GM12878 (cell line): ENCODE measurements around the gene MEMO1. TPM values are rescaled to one million over a fixed set of nuclear protein-coding genes. Genes with fewer than 3 reads are reported as not detected.

Experiments
- ATAC-seq: fragments of 200-7000 bp; cut with Tn5 transposase; 3 replicates; pipeline ENCODE4 v1.9.1; 2020; ENCODE audit warnings: mild to moderate bottlenecking, moderate library complexity
- Bru-seq: library from RNA; stranded (reverse); fragments of 400-500 nt; gene quantifications from one replicate; lab custom pipeline; 2021; lab: Mats Ljungman, UMichigan
- BruChase-seq, 2 experiments: library from RNA; stranded (reverse); fragments of 400-500 nt; gene quantifications; one replicate each; lab custom pipeline; 2021; lab: Mats Ljungman, UMichigan
- BruUV-seq: library from RNA; stranded (reverse); fragments of 400-500 nt; replicated peaks from 2 replicates; lab custom pipeline; 2021; lab: Mats Ljungman, UMichigan
- CTCF ChIA-PET: fragments of 300-600 bp; sonication (Branson Sonifier 250); formaldehyde crosslinking; extraction: SDS; loops from one replicate; lab custom pipeline; 2021; ENCODE audit warnings: inconsistent platforms; lab: Yijun Ruan, JAX
- POLR2A ChIA-PET: fragments of 350-600 bp; formaldehyde crosslinking; extraction: SDS; loops from one replicate; lab custom pipeline; 2021; ENCODE audit warnings: inconsistent platforms; lab: Charles Lee
- RAD21 ChIA-PET: fragments of 300-600 bp; sonication (Branson Sonifier 250); formaldehyde crosslinking; loops from one replicate; lab custom pipeline; 2023; ENCODE audit warnings: antibody characterized with exemption; ENCODE audit not compliant: unreplicated experiment; lab: Charles Lee
- SMC1A ChIA-PET: fragments of 300-600 bp; sonication (Branson Sonifier 250); formaldehyde crosslinking; loops from one replicate; lab custom pipeline; 2023; ENCODE audit not compliant: unreplicated experiment, uncharacterized antibody; lab: Charles Lee
- DNase-seq: peaks from one replicate; pipeline ENCODE4 v3.0.0-alpha.2; 2011; ENCODE audit warnings: low read depth, low spot score
- FAIRE-seq: peaks from 3 replicates; lab custom pipeline; 2011; peaks lifted over from hg19 to GRCh38; lab: Jason Lieb, UNC
- H2AFZ ChIP-seq: 2 replicates; pipeline ENCODE4 v1.6.0; 2011; ENCODE audit warnings: low read depth, low read length, control low read depth; ENCODE audit not compliant: control insufficient read depth
- H3K27ac ChIP-seq: 2 replicates; pipeline ENCODE4 v1.5.1; 2011; ENCODE audit warnings: control low read depth; ENCODE audit not compliant: control insufficient read depth, insufficient read depth
- H3K27me3 ChIP-seq, 2 experiments: replicated peaks in 1 of 2; 2 replicates each; pipeline versions ENCODE4 v1.6.0 to v1.6.1; 2011; ENCODE audit warnings: low read length in 1 of 2; ENCODE audit not compliant: control insufficient read depth in 2 of 2, insufficient read depth in 2 of 2
- H3K36me3 ChIP-seq, 2 experiments: 2 replicates each; pipeline ENCODE4 v1.5.1; 2011; ENCODE audit warnings: low read length in 1 of 2; ENCODE audit not compliant: control insufficient read depth in 2 of 2, insufficient read depth in 2 of 2
- H3K4me1 ChIP-seq: 2 replicates; pipeline ENCODE4 v1.6.1; 2011; ENCODE audit warnings: mild to moderate bottlenecking, low read length, moderate library complexity, mixed read lengths; ENCODE audit not compliant: control insufficient read depth, insufficient read depth
- H3K4me2 ChIP-seq: 2 replicates; pipeline ENCODE4 v1.6.0; 2011; ENCODE audit warnings: control low read depth; ENCODE audit not compliant: control insufficient read depth, insufficient read depth
- H3K4me3 ChIP-seq: fragments of 200-600 bp; sonication (generic); 2 replicates; pipeline ENCODE4 v1.5.1; 2016
- H3K79me2 ChIP-seq: 2 replicates; pipeline ENCODE4 v1.6.0; 2011; ENCODE audit warnings: low read length; ENCODE audit not compliant: control insufficient read depth, insufficient read depth
- H3K9ac ChIP-seq: 2 replicates; pipeline ENCODE4 v1.8.0; 2011; ENCODE audit warnings: low read length, control low read depth, mixed read lengths; ENCODE audit not compliant: control insufficient read depth, insufficient read depth
- H3K9me3 ChIP-seq: replicated peaks from 3 replicates; pipeline ENCODE4 v1.5.1; 2011; ENCODE audit warnings: mild to moderate bottlenecking, low read length; ENCODE audit not compliant: control insufficient read depth, insufficient read depth
- H4K20me1 ChIP-seq: 2 replicates; pipeline ENCODE4 v1.6.0; 2011; ENCODE audit not compliant: control insufficient read depth, insufficient read depth
- BCL11A ChIP-seq: IDR thresholded peaks from 2 replicates; pipeline ENCODE4 v1.6.1; 2011; ENCODE audit warnings: low read depth, low read length
- BRCA1 ChIP-seq: IDR thresholded peaks from 2 replicates; pipeline ENCODE4 v1.6.1; 2011; ENCODE audit warnings: low read depth, low read length, improper control_type of control experiment
- CBFB ChIP-seq: IDR thresholded peaks from 2 replicates; pipeline ENCODE4 v1.6.1; 2016; ENCODE audit warnings: antibody characterized with exemption, low read depth
- CEBPB ChIP-seq, 2 experiments: fragments of 150-350 bp in 1 of 2; IDR thresholded peaks; 2 replicates each; pipeline ENCODE4 v1.6.1; 2012 to 2014; ENCODE audit warnings: low read depth in 2 of 2, low read length in 2 of 2, borderline replicate concordance in 1 of 2, inconsistent platforms in 1 of 2
- DPF2 ChIP-seq: fragments of 450-650 bp; IDR thresholded peaks from 2 replicates; pipeline ENCODE4 v1.6.1; 2017; ENCODE audit warnings: mild to moderate bottlenecking
- ESRRA ChIP-seq: IDR thresholded peaks from 2 replicates; pipeline ENCODE4 v1.6.1; 2012; ENCODE audit warnings: mild to moderate bottlenecking, low read length, improper control_type of control experiment
- HDAC2 ChIP-seq: fragments of 200-600 bp; sonication (generic); IDR thresholded peaks from 2 replicates; pipeline ENCODE4 v1.6.1; 2017
- JUNB ChIP-seq: IDR thresholded peaks from 2 replicates; pipeline ENCODE4 v1.6.1; 2016; ENCODE audit warnings: antibody characterized with exemption, mild to moderate bottlenecking
- NFXL1 ChIP-seq: fragments of 450-650 bp; IDR thresholded peaks from 2 replicates; pipeline ENCODE4 v1.6.1; 2017; ENCODE audit warnings: antibody characterized with exemption, mild to moderate bottlenecking, borderline replicate concordance
- POLR2A ChIP-seq: IDR thresholded peaks from 2 replicates; pipeline ENCODE4 v1.6.1; 2011; ENCODE audit warnings: low read depth, mild to moderate bottlenecking, low read length
- SREBF1 ChIP-seq: IDR thresholded peaks from 2 replicates; pipeline ENCODE4 v1.6.1; 2012; ENCODE audit warnings: mild to moderate bottlenecking, low read length
- SREBF2 ChIP-seq: IDR thresholded peaks from 2 replicates; pipeline ENCODE4 v1.6.1; 2012; ENCODE audit warnings: mild to moderate bottlenecking, low read length
- TCF7 ChIP-seq: IDR thresholded peaks from 2 replicates; pipeline ENCODE4 v1.6.1; 2014; ENCODE audit warnings: antibody characterized with exemption, borderline replicate concordance
- ZNF217 ChIP-seq: fragments of 450-650 bp; IDR thresholded peaks from 2 replicates; pipeline ENCODE4 v1.6.1; 2017; ENCODE audit warnings: antibody characterized with exemption, mild to moderate bottlenecking
- WGBS: methylation state at CpG from one replicate; pipeline ENCODE4 v1.1.6; 2016; ENCODE audit warnings: low lambda C conversion rate; ENCODE audit not compliant: insufficient replicate concordance, insufficient coverage; ENCODE audit errors: missing lambda C conversion rate; 5-methylcytosine and 5-hydroxymethylcytosine counted together
- in situ Hi-C: fragments of 300-500 bp; cut with MboI; formaldehyde crosslinking; loops from 9 replicates; pipeline ENCODE4 v1.14.3; 2018; ENCODE audit warnings: mixed read lengths
- intact Hi-C: fragments of 100-400 bp; cut with micrococcal nuclease; formaldehyde crosslinking; loops from one replicate; pipeline ENCODE4 v1.14.2; 2022; ENCODE audit not compliant: unreplicated experiment
- long read RNA-seq, 2 experiments: library from polyadenylated mRNA; unstranded; transcript quantifications; one replicate each; pipeline ENCODE4 v2.0.0, GENCODE V29; 2019 to 2020
- polyA minus RNA-seq, 3 experiments: library from RNA; depleted of rRNA, polyadenylated mRNA; stranded (reverse); fragments of >200 nt; gene quantifications; 2 replicates each; pipeline ENCODE4 v1.2.3, GENCODE V29; 2011
- polyA plus RNA-seq, 11 experiments: library from polyadenylated mRNA; depleted of rRNA in 4 of 11; unstranded in 6 of 11; stranded (reverse) in 5 of 11; fragments of >200 nt; fragmentation: Nextera tagmentation in 4 of 11; fragmentation: Illumina TruSeq in 1 of 11; extraction: Ambion mirVana in 4 of 11; extraction: Trizol in 1 of 11; gene quantifications; 1 replicate in 1 of 11; 2 replicates in 10 of 11; pipeline versions ENCODE4 v1.2.1 to v1.2.3, GENCODE V29; 2011 to 2016; ENCODE audit warnings: inconsistent platforms in 2 of 11, missing spikeins in 2 of 11, low read depth in 1 of 11
- total RNA-seq, 4 experiments: library from RNA; depleted of rRNA in 3 of 4; stranded (reverse); fragments of >200 nt in 3 of 4; fragmentation: Illumina TruSeq in 1 of 4; extraction: Trizol in 1 of 4; gene quantifications; 2 replicates each; pipeline versions ENCODE4 v1.2.1 to v1.2.3, GENCODE V29; 2013 to 2021
- TF ChIP-seq, protein P1 (sequence below): fragments of 150-350 bp; IDR thresholded peaks from 2 replicates; pipeline ENCODE4 v1.6.1; 2016; ENCODE audit warnings: low read depth, low read length
- TF ChIP-seq, protein P2 (sequence below): IDR thresholded peaks from 2 replicates; pipeline ENCODE4 v1.6.1; 2011; ENCODE audit warnings: low read depth, mild to moderate bottlenecking, low read length, moderate library complexity, borderline replicate concordance; ENCODE audit errors: extremely low read depth

Gene MEMO1
- total RNA-seq (2013; cell fraction: nucleolus; rRNA removed): 61.0 and 68.9 TPM in 2 replicates
- total RNA-seq (2014; rRNA removed) (39.5 and 39.8 TPM in 2 replicates), total RNA-seq (2014; rRNA removed; fragmentation: Illumina TruSeq; extraction: Trizol) (62.6 and 66.1 TPM in 2 replicates), total RNA-seq (2021) (66.7 and 68.4 TPM in 2 replicates), polyA plus RNA-seq (2011; rRNA removed) (79.6 and 91.7 TPM in 2 replicates), polyA plus RNA-seq (2014; fragmentation: Illumina TruSeq; extraction: Trizol) (67.7 and 70.4 TPM in 2 replicates), polyA plus RNA-seq (2014; fragmentation: Nextera tagmentation; extraction: Ambion mirVana) (10 to 100 TPM; 73.9 to 99.1 TPM), polyA plus RNA-seq (2014; rRNA removed) (69.6 and 74.9 TPM in 2 replicates), polyA plus RNA-seq (2016; fragmentation: Nextera tagmentation; extraction: Ambion mirVana) (10 to 100 TPM; 68.2 to 79.9 TPM), polyA minus RNA-seq (2011; rRNA and poly(A)+ RNA removed) (58.7 and 61.4 TPM in 2 replicates), Bru-seq, nascent RNA (percentile 80 among the genes with signal in this experiment), BruChase-seq, experiment 1, labeled RNA remaining after a 6-hour chase (percentile 82 among the genes with signal in this experiment), BruChase-seq, experiment 2, labeled RNA remaining after a 2-hour chase (percentile 85 among the genes with signal in this experiment)
- 37.4 TPM for polyA plus RNA-seq (2011; ENCODE audit: low read depth)
- 37.9 and 50.4 TPM in 2 replicates for polyA plus RNA-seq (2011; cell fraction: cytosol; rRNA removed)
- 44.6 and 47.1 TPM in 2 replicates for polyA plus RNA-seq (2011; cell fraction: nucleus; rRNA removed)
- 42.1 and 51.1 TPM in 2 replicates for polyA plus RNA-seq (2012)
- polyA minus RNA-seq (2011; cell fraction: cytosol; rRNA and poly(A)+ RNA removed): 21.1 and 23.0 TPM in 2 replicates
- polyA minus RNA-seq (2011; cell fraction: nucleus; rRNA and poly(A)+ RNA removed): 24.7 and 40.9 TPM in 2 replicates
- long read RNA-seq, experiment 1, full-length matches to known transcripts: 34 of 44 reads
- long read RNA-seq, experiment 1, partial matches to known transcripts: 3 of 44 reads
- long read RNA-seq, experiment 1, other reads (novel, unspliced or antisense): 7 of 44 reads
- long read RNA-seq, experiment 2, full-length matches to known transcripts: 69 of 98 reads
- long read RNA-seq, experiment 2, partial matches to known transcripts: 9 of 98 reads
- long read RNA-seq, experiment 2, other reads (novel, unspliced or antisense): 20 of 98 reads

DNA sequence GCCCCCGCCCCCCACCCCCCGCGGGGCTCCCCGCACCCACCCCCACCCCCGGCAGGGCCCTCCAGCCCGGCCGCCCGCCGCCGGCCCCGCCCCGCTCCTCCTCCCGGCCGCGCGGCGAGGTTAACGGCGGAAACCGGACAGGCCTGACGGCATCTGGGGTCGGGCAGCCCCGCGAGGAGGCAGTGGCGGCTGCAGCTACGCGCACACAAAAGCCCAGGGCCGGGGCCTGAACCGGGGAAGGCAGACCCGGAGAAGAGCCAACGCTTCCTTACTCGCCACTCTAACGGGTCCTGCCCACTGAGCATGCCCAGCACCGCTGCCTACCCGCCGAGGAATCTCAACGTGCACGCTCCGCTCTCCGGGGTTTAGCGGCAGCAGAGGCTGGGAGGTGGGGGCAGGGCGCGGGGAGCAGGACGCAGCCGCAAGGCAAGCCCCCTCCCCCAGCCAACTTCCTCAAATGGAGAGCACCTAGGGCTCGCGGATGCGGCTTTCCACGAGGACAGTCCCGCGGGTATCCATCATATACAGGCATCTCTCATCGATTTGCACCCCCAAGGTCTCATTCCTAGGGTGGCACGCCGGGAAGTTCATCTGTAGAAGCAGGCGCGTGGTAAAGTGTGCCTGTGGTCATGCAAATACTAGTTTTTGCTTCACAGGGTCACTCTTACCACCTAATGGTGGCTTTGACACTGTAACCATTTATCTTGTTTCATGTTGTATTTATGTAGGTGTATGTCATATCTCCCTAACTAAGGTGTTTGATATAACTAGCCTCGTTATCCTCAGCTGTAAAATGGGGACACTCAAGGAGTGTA is at the start of gene MEMO1:
MEMO1 (minus strand) TSS at position 339 of the 815 bp plus-strand sequence. CDS start 761 bp downstream, outside the sequence.
- WGBS: under 1% methylated on average over 40 of the region's 57 CpGs
- Histone ChIP-seq H3K4me3 (peak within 1 kb of the TSS; percentile 96), H3K4me1 (peaks cover 17% of the 10 kb centered on the region), H3K79me2 (peaks cover 42% of the 10 kb centered on the region), H3K27me3 (no peaks in the 10 kb centered on the region), H3K9me3 (no peaks in the 10 kb centered on the region), H3K36me3 (no peaks in the 10 kb centered on the region), H3K9ac (peak within 1 kb of the TSS; percentile 89), H3K4me2 (peak within 1 kb of the TSS; percentile 73), H2AFZ (peak within 1 kb of the TSS; percentile 44), H3K27ac (peak within 1 kb of the TSS; percentile 91), H4K20me1 (no peaks in the 10 kb centered on the region)
- ChIA-PET CTCF (interaction anchor here (0.8 to 1.6 kb wide), 3 partner anchors 14 to 124 kb away, joined by 3 to 4 read pairs (median 3); no protein-coding TSS in a partner anchor), RAD21 (interaction anchor here (0.6 to 2.3 kb wide), 4 partner anchors 29 to 124 kb away, joined by 3 to 12 read pairs (median 4); partner anchors contain the start of genes DPY30 and SPAST), SMC1A (interaction anchor here (1.5 kb wide), 1 partner anchor 29 kb away, joined by 6 read pairs; the partner anchor contains the start of gene DPY30), POLR2A (interaction anchor here (0.5 to 1.0 kb wide), 3 partner anchors 29 to 1394 kb away, joined by 3 to 6 read pairs (median 3); partner anchors contain the start of gene DPY30)
- in situ Hi-C loops (no loop called here), intact Hi-C loops (loop anchor here (1.0 kb wide), 1 partner anchor 52 kb away; the partner anchor contains the start of gene SPAST)
- ATAC-seq (peak; percentile 80), FAIRE-seq (no peak), DNase-seq (peak; percentile 87)
- BruUV-seq: no TSS peak
- TF ChIP-seq CEBPB (IDR thresholded peaks at IDR 0.05; ENCODE audit: borderline replicate concordance in 1 of 2, low read depth in 2 of 2, low read length in 2 of 2) (no peak), BRCA1 (no peak), SREBF2 (no peak), POLR2A (peak; percentile 90), CBFB (peak; percentile 85; the same call in 1 of the 2 replicates), HDAC2 (no peak), NFXL1 (no peak), DPF2 (peak; percentile 91), ESRRA (no peak), ZNF217 (peak; percentile 71), TCF7 (no peak), BCL11A (peak; percentile 37; the same call in 1 of the 2 replicates), SREBF1 (no peak), JUNB (0 out of 2 replicates have a peak, but pooled peaks have one; percentile 10)
- TF ChIP-seq, protein P1, sequence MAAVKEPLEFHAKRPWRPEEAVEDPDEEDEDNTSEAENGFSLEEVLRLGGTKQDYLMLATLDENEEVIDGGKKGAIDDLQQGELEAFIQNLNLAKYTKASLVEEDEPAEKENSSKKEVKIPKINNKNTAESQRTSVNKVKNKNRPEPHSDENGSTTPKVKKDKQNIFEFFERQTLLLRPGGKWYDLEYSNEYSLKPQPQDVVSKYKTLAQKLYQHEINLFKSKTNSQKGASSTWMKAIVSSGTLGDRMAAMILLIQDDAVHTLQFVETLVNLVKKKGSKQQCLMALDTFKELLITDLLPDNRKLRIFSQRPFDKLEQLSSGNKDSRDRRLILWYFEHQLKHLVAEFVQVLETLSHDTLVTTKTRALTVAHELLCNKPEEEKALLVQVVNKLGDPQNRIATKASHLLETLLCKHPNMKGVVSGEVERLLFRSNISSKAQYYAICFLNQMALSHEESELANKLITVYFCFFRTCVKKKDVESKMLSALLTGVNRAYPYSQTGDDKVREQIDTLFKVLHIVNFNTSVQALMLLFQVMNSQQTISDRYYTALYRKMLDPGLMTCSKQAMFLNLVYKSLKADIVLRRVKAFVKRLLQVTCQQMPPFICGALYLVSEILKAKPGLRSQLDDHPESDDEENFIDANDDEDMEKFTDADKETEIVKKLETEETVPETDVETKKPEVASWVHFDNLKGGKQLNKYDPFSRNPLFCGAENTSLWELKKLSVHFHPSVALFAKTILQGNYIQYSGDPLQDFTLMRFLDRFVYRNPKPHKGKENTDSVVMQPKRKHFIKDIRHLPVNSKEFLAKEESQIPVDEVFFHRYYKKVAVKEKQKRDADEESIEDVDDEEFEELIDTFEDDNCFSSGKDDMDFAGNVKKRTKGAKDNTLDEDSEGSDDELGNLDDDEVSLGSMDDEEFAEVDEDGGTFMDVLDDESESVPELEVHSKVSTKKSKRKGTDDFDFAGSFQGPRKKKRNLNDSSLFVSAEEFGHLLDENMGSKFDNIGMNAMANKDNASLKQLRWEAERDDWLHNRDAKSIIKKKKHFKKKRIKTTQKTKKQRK: no peak
- TF ChIP-seq, protein P2, sequence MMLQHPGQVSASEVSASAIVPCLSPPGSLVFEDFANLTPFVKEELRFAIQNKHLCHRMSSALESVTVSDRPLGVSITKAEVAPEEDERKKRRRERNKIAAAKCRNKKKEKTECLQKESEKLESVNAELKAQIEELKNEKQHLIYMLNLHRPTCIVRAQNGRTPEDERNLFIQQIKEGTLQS: no peak
